ENCODE results near the gene MED31. TPM values are rescaled to one million over a fixed set of nuclear protein-coding genes. Genes with fewer than 3 reads are reported as not detected.

MED31 gene
- total and polyA plus RNA-seq, 2 of the 13 experiments (the other 11 are each of a cell fraction or from before 2014, with no cell fraction given): 19.0 to 20.9 TPM

DNA sequence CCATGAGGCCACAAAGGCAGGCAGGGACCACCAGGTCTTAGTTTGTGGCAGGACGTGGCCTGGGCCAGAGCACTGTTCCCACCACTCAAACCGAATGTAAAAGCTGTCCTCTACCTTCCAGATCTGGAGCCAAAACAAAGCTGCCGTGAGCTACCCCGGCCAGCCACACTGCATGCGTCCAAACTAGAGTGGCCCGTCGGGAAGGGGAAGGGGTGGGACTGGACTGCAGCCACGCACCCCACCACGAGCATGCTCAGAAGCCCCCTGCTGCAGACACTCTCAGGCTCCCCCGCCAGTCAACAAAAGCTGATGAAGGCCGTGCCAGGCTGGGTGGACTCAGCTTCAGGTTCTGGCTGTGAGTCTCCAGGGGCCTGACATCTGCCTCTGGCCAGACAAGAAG, 46.6 kb upstream of the MED31 start:
- Histone ChIP-seq H3K27me3 (ENCODE audit: control insufficient read depth in 1 of 2, insufficient read depth in 2 of 2, low read length in 2 of 2) (no peaks in the 10 kb centered on the region), H3K79me2 (ENCODE audit: insufficient read depth, low read length) (no peaks in the 10 kb centered on the region), H3K4me3 (replicated peaks in 1 of 3; ENCODE audit: insufficient read depth in 1 of 3, low read depth in 2 of 3, low read length in 3 of 3) (no peak overlapping the region), H3K36me3 (replicated peaks in 1 of 2; ENCODE audit: control insufficient read depth in 1 of 2, insufficient read depth in 2 of 2, low read length in 2 of 2) (peaks cover 37 to 54% of the 10 kb centered on the region in 2 experiments), H3K4me1 (ENCODE audit: insufficient read depth, low read length) (peaks cover 50% of the 10 kb centered on the region), H3K9me3 (ENCODE audit: low read length) (no peaks in the 10 kb centered on the region), H4K20me1 (ENCODE audit: insufficient read depth, low read length) (no peaks in the 10 kb centered on the region), H3K27ac (ENCODE audit: extremely low read length, insufficient read depth, low read length) (no peak overlapping the region), H3K4me2 (ENCODE audit: low read depth, low read length) (no peak overlapping the region), H2AFZ (ENCODE audit: low read length) (no peak overlapping the region), H3K9ac (ENCODE audit: insufficient read depth, low read depth, low read length) (no peak overlapping the region)
- no peak for FAIRE-seq
- WGBS (ENCODE audit: low lambda C conversion rate): 50% methylated on average over 1 of the region's 11 CpGs
- intact Hi-C loops (cut with micrococcal nuclease; ENCODE audit: unreplicated experiment) (no loop called here), in situ Hi-C loops (cut with HindIII; ENCODE audit: extremely low pct_ligation_motif_present, low pct_unique_long_range_greater_than_20kb) (no loop called here)
- ChIA-PET POLR2A (interaction anchor here (1.2 to 11.0 kb wide), 4 partner anchors 10 to 21 kb away, joined by 6 to 419 read pairs (median 142); partner anchors contain the start of gene SLC13A5), CTCF (ENCODE audit: low intra/inter-chr PET ratio, low total read pairs) (no interaction called here)
- TF ChIP-seq ZBTB38 (CRISPR knock-in tag; IDR thresholded peaks at IDR 0.05) (peak; percentile 27; the same call in 1 of the 2 replicates), NRL (CRISPR knock-in tag; IDR thresholded peaks at IDR 0.05; ENCODE audit: borderline replicate concordance) (no peak), TGIF2 (CRISPR knock-in tag; IDR thresholded peaks at IDR 0.05) (no peak), ZNF234 (CRISPR knock-in tag; conservative IDR thresholded peaks at IDR 0.05) (no peak), ZNF367 (CRISPR knock-in tag; IDR thresholded peaks at IDR 0.05; ENCODE audit: borderline replicate concordance) (no peak), AGO2 (optimal IDR thresholded peaks at IDR 0.05; ENCODE audit: low read depth, low read length) (peak; percentile 38), KLF11 (CRISPR knock-in tag; IDR thresholded peaks at IDR 0.05) (no peak), ZNF670 (CRISPR knock-in tag; IDR thresholded peaks at IDR 0.05; ENCODE audit: borderline replicate concordance) (no peak), KMT2A (CRISPR knock-in tag; IDR thresholded peaks at IDR 0.05) (no peak), ZFX (CRISPR knock-in tag; IDR thresholded peaks at IDR 0.05; ENCODE audit: low read depth) (peak; percentile 8; the same call in 1 of the 2 replicates), TCF12 (IDR thresholded peaks at IDR 0.05) (no peak), TCF12 (CRISPR knock-in tag; IDR thresholded peaks at IDR 0.05) (no peak), MBD4 (IDR thresholded peaks at IDR 0.05; ENCODE audit: borderline replicate concordance, low read length) (no peak), RBFOX2 (IDR thresholded peaks at IDR 0.05; ENCODE audit: low read depth, low read length) (peak; percentile 56)
- TF ChIP-seq, protein P1, sequence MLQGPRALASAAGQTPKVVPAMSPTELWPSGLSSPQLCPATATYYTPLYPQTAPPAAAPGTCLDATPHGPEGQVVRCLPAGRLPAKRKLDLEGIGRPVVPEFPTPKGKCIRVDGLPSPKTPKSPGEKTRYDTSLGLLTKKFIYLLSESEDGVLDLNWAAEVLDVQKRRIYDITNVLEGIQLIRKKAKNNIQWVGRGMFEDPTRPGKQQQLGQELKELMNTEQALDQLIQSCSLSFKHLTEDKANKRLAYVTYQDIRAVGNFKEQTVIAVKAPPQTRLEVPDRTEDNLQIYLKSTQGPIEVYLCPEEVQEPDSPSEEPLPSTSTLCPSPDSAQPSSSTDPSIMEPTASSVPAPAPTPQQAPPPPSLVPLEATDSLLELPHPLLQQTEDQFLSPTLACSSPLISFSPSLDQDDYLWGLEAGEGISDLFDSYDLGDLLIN (CRISPR knock-in tag; IDR thresholded peaks at IDR 0.05; ENCODE audit: borderline replicate concordance): no peak
- TF ChIP-seq, protein P2, sequence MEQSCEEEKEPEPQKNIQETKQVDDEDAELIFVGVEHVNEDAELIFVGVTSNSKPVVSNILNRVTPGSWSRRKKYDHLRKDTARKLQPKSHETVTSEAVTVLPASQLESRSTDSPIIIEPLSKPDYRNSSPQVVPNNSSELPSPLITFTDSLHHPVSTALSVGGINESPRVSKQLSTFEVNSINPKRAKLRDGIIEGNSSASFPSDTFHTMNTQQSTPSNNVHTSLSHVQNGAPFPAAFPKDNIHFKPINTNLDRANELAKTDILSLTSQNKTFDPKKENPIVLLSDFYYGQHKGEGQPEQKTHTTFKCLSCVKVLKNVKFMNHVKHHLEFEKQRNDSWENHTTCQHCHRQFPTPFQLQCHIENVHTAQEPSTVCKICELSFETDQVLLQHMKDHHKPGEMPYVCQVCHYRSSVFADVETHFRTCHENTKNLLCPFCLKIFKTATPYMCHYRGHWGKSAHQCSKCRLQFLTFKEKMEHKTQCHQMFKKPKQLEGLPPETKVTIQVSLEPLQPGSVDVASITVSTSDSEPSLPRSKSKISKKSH (CRISPR knock-in tag; IDR thresholded peaks at IDR 0.05; ENCODE audit: borderline replicate concordance): peak; percentile 43; the same call in 1 of the 2 replicates
- TF ChIP-seq, protein P3, sequence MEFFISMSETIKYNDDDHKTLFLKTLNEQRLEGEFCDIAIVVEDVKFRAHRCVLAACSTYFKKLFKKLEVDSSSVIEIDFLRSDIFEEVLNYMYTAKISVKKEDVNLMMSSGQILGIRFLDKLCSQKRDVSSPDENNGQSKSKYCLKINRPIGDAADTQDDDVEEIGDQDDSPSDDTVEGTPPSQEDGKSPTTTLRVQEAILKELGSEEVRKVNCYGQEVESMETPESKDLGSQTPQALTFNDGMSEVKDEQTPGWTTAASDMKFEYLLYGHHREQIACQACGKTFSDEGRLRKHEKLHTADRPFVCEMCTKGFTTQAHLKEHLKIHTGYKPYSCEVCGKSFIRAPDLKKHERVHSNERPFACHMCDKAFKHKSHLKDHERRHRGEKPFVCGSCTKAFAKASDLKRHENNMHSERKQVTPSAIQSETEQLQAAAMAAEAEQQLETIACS (CRISPR knock-in tag; IDR thresholded peaks at IDR 0.05): no peak
- TF ChIP-seq, protein P4, sequence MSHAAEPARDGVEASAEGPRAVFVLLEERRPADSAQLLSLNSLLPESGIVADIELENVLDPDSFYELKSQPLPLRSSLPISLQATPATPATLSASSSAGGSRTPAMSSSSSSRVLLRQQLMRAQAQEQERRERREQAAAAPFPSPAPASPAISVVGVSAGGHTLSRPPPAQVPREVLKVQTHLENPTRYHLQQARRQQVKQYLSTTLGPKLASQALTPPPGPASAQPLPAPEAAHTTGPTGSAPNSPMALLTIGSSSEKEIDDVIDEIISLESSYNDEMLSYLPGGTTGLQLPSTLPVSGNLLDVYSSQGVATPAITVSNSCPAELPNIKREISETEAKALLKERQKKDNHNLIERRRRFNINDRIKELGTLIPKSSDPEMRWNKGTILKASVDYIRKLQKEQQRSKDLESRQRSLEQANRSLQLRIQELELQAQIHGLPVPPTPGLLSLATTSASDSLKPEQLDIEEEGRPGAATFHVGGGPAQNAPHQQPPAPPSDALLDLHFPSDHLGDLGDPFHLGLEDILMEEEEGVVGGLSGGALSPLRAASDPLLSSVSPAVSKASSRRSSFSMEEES (CRISPR knock-in tag; IDR thresholded peaks at IDR 0.05): no peak
- BruUV-seq (replicated peaks): no TSS peak
- DNase-seq (ENCODE audit: low spot score): no peak
- ATAC-seq: no peak

Data from HepG2 (cell line).